Stimulated activated naive CD4-positive, alpha-beta T cell (primary cell): Measurements from ENCODE around the gene C2orf80.
"Not testable (repeated sequence)": the region's sequence is repeated elsewhere in the genome, so short reads cannot be mapped to it uniquely, and the experiment has no call there.

ENCODE experiments used
- DNase-seq, 6 experiments: peaks; one replicate each; lab custom pipeline; 2025; lab: John Stamatoyannopoulos, UW

C2orf80 gene

DNA sequence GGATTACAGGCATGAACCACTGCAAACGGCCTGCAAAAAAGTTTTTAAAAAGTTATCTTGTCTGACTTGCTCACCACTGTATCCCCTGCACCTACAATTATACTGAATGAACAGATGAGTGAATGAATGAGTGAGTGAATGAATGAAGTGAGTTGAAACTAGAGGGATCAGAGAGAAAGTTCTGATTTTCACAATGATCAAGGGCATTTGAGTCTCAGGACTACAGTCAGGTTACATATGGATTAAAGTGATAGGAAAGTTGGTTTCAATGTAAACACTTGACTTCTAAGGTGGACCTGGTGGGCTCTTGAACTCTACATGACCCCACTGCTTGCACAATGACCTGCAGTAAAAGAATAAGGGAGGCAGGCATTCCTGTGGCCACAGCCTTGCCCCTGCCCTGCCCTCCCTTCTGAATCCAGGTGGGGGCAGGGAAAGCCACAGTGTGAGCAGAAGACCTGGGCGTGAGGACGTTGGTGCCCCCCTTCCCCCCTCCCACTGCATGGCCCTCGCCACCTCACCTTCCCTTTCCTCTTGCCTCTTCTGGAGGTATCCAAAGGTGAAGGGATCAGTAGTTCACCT lies 10.7 kb downstream of the C2orf80 start:
- no peak for DNase-seq

DNA sequence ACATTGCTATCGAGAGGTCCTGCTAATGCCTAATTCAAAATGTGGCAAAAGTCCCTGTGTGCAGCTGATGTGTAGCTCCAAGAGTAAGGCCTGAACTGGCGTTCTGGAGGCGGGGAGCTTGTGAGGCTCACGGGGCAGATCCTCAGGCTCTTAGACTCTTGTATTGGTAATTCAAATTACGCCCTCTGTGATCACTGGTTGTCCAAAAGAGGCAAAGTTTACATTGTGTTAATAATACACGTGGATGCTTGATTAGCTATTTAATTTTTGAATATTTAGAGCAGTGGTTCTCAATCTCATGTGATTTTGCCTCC lies 14.0 kb downstream of the C2orf80 start:
- no peak for DNase-seq

DNA sequence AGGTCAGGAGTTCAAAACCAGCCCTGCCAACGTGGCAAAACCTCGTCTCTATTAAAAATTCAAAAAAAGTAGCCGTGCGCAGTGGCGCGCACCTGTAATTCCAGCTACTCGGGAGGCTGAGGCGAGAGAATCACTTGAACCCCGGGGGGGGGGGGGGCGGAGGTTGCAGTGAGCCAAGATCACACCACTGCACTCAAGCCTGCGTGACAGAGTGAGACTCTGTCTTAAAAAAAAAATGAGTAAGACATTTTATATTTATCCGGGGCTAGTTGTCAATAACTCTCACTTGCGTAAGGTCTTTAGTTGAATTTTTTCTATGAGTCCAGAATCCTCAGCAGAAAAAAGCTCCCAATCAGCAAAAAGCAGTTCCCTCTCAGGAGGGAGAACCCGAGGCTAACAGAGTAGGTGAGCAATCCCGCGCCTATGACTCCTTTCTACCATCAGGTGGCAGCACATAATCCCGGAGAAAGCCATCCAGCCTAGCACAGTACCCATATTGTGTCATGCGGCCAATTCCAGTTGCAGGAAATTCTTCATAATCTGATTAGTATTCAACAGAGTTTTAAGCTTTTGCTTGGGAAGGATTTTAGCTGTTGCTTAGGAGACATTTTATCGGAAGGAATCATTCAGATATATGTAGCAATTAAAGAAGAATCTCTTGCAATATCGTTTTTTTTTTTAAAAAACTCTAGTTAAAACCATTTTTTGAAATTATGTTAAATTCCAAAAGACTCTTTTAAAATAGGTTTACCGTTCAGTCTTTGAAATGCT lies 14.6 kb downstream of the C2orf80 start:
- DNase-seq, result peak; percentile 7 to 56 (median 30)

DNA sequence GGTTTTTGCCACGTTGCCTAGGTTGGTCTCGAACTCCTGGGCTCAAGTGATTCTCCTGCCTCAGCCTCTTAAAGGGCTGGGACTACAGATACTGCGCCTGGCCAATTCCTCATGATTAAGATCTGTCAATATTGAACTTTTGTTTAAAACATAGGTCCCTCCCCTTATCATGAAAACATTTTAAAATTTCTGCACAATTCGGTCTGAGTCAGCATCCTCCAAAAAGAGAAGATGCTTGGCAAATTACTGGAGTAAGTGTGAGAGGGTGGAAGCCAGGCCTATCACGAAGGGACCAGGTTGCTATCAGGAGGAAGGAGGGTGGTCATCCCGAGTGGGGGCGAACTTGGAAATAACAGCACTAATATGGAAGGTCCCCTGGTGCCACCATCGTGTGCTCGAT lies 15.7 kb downstream of the C2orf80 start:
- no peak for DNase-seq

DNA sequence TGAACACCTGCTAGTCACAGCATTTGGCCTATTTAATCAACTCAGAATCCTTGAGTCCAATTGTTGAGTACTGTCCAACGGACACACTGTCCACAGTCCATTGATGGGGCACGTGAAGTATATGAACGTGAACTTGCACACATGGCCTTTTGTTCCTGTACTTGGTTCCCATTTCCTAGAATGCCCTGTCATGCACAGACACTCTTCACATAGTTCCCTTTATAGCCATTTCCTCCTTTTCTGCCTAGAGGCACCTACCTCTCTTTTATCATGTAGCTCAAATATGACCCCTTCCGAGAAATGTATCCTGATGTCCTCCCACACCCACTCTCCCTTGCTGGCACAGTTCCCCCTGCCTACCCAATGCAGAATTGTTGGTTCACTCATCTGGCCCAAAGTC lies 17.7 kb downstream of the C2orf80 start:
- no peak for DNase-seq

DNA sequence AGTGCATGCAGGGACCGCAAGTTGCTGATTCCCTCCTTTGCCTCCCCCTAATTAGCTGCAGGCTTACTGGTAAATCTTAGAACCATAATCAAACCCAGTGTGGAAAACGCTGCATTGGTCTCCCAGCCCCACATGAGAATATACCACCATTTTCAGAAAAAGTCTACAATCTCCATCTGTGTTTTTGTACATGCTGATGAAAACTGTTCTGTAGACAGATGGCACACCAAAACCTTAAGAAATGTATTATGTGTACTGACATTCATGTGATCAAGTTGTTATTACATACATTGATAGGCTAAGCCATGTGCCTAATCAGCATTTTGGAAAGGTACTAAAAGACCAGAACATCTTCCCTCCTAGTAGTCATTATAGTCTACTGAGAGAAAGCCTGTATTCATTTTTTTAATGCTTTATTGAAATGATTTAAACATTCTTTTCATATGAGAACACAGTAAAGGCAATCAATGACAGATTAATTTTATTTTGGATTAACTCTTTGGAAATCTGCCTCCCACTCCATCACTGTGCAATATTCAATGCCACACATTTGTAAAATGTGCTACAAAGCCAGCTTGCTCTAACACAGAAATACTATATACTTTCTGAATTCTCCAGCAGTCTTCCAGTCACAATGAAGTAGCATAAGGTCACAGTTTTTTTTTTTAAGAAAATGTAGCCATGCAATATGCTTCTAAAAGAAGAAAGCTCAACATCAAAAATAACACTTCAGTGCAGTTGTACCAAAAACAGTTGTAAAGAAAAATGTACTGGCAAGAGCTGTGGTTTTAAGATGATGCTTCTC lies 24.7 kb downstream of the C2orf80 start:
- no peak for DNase-seq

DNA sequence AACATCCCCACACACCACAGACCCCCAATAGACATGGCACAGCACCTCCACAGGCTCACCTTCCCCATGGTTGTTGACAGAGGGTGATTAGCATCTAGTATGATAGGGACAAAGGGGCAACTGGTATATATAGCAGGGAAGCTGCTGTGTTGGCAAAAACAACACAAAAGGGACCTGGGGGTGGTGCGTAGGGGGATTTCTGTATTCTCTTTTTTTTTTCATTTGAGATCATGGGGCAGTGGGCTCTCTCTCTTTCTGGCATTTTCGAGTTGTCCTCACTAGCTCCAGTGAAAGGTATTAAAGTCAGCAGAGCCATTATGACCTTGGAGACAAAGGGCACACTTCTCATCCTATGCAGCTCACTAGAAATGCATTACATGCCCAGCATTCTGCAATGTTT lies 26.3 kb downstream of the C2orf80 start, which contains the start of gene CRYGA:
TSS of gene CRYGA (minus strand) at position 101 of the 400 bp plus-strand sequence. CDS start at position 68, 33 bp downstream.
- no peak for DNase-seq

DNA sequence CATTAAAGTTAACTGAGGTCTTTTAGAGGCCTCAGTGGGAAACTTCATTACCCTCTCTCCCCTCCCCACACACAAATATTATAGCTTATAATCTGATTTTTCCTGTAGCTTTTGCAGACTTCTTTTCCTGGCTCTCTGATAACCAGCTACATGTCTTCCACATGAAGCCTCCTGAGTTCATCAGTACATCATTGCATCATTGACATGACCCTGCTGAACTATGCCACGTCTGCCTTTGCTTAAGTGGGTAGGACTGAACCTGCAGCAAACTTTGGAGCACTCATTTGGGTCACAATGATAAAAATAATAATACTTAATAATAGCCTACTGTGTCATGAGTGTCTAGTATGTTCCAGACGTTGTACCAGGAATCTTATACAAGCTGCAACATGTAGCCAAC lies 33.4 kb downstream of the C2orf80 start:
- no peak for DNase-seq

DNA sequence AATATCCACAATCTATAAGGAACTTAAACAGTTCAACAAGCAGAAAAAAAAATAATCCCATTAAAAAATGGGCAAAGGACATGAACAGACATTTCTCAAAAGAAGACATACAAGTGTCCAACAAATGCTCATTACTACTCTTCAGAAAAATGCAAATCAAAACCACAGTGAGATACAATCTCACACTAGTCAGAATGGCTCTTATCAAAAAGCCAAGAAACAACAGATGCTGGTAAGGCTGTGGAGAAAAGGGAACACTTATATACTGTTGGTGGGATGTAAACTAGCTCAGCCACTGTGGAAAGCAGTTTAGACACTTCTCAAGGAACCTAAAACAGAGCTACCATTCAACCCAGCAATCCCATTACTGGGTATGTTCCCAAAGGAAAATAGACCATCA lies 36.7 kb downstream of the C2orf80 start:
- DNase-seq, result no peak

DNA sequence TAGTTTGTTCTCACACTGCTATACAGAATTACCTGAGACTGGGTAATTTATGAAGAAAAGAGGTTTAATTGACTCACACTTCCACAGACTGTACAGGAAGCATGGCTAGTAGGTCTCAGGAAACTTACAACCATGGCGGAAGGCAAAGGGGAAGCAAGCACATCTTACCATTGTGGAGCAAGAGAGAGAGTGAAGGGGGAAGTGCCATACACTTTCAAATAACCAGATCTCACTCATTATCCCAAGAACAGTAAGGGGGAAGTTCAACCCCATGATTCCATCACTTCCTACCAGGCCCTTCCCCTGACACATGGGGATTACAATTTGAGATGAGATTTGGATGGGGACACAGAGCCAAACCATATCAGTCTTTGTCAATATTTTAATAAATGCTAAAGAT lies 38.9 kb downstream of the C2orf80 start:
- DNase-seq, result no peak

DNA sequence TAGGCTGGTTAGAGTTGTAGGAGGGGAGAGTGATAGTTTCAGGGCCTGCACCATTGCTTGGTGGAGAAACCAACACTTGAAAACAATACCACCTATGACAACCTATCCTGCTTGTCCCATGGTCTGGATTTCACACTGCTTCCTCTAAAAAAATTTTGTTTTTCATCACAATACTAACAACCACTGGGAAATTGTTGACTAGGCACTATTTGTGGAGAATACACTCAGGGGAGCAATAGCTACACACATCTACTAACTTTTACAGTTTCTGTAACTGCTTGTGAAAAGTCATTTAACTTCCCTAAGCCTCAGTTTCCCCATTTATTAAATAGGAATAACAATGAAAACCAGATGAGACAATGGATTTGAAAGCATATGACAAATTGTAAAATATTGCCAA lies 39.7 kb downstream of the C2orf80 start:
- no peak for DNase-seq

DNA sequence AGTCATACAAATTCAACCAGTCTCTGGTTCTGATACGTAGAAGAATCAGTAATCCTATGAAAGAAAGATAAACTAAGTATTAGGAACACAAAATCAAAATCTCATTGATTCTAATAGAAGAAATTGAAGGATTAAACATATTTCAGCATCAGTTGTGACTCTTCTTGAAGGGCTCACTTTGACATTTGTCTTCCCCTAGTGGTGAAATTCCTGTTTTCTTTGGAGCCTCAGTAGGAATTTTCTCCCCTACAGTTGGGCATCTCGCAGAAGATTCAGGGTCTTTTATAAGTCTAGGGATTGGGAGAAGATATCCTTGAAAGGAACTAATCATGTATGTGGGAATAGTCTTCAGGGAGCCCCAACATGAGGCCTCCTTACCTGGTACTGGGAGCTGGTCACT lies 41.0 kb downstream of the C2orf80 start:
- DNase-seq, result no peak

DNA sequence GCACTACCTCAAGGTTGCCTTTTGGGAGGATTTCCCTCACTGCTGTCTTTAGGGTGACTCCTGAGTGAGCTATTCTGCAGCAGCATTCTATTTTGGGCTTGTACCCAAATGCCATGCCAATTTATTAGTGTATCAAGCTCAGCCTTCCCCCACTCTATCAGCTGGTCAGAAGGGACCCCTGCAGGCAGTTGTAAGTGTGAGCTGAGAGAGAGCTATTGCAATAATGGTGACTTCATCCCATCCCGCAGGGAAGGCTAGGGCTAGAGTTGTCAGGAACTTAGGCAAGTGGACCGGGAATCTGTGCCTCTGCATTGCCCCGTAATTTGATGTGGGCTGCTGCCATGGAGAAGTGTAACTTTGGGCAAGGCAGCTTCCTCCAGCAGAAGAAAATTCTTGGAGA lies 42.1 kb downstream of the C2orf80 start:
- DNase-seq, result no peak

DNA sequence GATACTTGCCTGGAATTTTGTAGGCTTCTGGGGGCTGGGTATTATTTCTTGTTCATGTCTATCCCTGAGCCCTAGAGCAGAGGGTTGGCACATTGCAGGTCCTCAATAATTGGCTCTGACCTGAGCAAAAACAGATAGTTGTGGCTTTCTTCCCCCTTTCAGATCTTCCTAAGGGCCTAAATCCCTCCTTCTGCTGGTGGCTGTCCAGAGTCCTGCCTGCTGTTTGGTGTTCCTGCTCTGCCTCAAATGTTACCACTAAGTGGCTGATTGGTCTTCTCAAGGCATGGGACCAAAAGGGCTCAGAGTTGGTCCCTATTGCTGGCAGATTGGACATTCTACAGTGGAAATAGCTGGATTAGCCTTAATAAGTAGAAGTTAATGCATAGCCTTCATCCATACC lies 42.8 kb downstream of the C2orf80 start:
- no peak for DNase-seq

DNA sequence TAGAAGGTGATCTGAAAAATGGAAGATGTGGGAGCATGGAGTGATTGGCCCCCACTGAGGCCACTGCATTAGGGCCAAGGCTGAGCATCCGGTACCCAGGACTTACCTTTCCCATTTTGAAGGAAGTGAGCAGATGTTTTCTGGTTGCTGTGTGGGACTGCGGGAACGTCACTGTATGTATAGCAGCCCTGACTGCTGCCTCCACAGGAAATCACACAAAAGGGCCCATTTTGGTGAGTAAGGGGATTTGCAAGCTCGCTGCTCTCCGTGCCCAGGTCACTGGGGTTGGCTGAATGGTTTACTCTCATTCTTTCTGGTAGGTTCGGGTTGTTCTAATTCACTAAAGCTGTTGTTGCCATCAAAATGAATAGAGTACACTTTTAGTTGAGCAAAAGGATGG lies 43.8 kb downstream of the C2orf80 start, which contains the start of gene CRYGB:
TSS of gene CRYGB (minus strand) at position 153 of the 400 bp plus-strand sequence. CDS start at position 115, 38 bp downstream.
- DNase-seq, result no peak

DNA sequence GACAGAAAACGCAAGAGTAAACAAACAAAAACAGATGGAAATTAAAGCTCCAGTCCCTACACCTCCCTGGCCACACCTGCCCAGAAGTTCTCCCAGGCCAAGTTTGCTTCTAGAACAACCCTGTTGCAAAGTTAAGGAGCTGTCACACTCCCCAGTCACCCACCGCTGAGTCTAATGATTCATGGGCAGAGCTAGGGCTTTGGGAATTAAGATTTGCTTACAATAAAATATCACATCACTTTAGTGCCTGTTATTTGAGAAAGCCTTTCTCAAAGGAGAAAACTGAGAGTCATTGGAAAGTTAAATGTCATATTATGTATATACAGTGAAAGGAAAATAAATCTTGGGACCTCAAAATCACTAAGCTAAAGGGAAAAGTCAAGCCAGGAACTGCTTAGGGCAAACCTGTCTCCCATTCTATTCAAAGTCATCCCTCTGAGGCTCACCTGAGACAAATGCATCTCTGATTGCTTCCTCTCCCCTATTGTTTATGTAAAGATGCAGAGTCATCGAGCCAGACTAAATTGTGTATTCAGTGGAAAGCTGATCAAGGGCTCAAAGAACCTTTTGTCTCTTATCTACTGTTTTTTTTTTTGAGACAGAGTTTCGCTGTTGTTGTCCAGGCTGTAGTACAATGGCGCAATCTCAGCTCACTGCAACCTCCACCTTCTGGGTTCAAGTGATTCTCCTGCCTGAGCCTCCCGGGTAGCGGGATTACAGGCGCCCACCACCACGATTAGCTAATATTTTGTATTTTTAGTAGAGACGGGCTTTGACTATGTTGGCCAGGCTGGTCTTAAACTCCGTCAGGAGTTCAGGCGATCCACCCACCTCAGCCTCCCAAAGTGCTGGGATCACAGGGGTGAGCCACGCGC lies 46.7 kb downstream of the C2orf80 start:
- no peak for DNase-seq

DNA sequence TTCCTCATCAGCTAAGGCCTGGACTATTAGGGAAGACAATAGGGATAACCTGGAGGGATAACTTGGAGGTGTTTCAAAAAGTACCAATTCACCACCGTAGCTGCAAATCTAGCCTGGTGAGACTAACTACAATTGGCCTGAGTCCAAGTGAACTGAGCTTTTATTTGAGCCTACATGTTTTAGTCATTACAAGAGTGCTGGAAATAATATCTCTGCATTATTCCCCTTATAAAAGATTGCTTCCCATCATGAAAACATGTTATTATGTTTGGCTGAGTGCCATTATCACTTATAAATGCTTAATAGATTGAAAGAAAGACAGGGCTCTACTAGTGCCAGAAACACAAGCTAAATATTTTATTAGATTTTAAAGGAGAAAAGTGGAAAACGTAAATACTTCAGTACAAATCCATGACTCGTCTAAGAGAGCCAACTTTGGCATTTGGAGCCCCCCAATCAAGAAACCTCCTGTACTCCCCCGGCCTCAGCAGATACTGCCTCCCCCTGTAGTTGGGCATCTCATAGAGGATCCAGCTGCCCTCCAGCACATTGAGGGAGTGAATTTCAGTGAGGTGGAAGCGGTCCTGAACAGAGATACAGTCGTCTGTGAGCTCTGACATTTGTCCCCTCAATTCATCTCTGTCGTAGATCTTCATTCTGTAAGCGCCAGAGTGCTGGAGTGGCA lies 47.4 kb downstream of the C2orf80 start:
- DNase-seq, result no peak

DNA sequence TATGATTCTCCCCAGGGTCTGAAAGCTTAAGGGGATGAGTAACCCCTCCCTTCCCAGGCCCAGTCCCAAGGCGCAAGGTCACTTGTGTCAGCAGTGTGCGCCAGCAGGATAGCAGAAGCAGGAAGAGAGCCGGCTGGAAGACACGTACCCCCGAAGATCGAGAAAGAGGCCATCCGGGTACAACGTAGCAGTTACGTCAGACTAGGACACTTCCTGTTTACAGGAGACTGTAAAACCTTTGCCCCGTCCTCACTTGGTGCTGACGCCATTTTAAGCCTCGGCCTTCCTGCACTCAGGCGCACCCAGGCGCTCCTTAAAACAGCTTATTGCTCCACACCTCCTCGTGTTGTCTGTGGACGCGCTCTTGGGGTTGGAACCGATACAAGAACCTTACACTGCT lies 50.4 kb downstream of the C2orf80 start:
- DNase-seq, result no peak

DNA sequence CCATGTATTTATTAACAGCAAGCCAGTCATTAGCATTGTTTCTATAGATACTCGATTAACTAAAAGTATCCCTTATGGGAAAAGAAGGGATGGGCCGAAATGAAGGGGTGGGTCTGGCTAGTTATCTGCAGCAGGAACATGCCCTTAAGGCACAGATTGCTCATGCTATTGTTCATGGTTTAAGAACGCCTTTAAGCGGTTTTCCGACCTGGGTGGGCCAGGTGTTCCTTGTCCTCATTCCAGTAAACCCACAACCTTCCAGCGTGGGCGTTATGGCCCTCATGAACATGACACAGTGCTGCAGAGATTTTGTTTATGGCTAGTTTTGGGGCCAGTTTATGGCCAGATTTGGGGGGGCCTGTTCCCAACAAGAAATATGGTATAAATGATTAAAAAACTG lies 51.5 kb downstream of the C2orf80 start:
- DNase-seq, result not testable (repeated sequence)

DNA sequence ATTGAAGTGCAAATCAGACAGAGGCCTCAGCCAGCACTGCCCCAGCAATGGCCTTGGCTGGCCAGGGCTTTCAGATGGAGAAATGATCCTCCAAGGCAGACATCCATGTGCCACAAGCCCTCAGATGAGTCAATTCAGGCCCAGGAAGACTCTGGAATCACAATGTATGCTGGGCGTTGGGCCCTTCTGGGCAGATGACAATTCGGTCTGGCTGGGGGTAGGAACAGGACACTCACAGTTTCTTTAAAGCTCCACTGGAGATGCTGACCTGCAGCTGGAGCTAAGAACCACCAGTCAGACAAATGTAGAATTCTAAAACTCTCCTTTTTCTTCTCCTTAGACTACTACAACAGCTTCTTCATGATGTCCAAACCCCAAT lies 53.1 kb downstream of the C2orf80 start:
- no peak for DNase-seq
